ENCODE results near the gene CHMP4A.
"Not testable (repeated sequence)": the region's sequence is repeated elsewhere in the genome, so short reads cannot be mapped to it uniquely, and the experiment has no call there.

Gene CHMP4A

DNA sequence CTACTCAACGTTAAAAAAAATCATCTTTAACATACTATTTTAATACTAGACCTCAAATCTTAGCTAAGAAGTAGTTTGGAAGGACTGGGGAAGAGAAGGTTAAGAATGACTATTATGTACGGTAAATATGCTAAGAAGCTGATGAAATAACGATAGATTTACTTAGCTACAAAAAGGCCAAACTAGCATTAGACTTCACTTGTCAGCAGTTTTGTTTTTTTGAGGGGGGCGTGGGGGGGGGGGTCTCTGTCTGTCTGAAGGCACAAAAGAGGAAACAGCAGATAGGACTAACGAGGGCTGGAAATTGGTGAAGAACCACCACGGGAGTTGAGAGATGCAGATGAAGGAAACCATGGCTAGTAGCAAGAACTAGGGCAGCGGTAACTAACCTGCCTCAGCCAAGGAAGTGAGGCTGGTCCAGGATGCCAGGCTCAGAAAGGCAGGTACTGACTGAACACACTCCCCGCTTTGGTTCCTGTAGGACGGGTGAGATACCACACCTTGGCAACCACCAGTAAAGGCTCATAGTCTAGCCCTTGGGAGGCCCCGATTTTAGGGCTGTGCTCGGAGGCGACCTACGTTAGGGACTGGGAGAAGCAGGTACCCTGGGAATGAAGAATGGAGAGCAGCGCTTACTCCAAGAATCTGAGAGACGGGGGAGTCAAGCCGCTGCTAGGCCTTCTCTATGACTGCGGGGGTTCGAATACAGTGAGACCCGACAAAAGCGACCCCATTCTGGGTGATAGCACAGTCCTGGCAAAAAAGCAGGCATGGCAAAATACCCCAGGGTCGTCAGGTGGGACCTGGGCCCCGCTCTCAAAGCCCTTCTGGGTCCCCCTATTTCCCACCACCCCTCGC, 18.2 kb upstream of the CHMP4A start:
- DNase-seq (ENCODE audit: insufficient read length, low spot score) (no peak), FAIRE-seq (no peak)

DNA sequence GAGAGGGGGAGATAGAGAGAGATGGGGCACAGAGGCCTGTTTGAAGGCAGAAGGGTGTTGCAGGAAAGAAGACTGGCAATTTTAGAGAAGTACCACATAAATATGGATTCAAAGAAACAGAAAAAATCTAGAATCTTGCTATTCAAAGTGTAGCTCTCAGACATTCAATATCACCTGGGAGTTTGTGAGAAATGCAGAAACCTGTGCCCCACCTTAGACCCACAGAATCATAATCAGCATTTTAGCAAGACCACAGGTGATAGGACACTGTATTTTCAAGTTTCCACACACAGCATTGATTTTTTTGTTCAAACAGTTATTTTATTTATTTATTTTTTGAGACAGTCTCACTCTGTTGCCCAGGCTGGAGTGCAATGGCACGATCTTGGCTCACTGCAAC, 15.6 kb upstream of the CHMP4A start:
- DNase-seq (ENCODE audit: insufficient read length, low spot score) (no peak), FAIRE-seq (no peak)

DNA sequence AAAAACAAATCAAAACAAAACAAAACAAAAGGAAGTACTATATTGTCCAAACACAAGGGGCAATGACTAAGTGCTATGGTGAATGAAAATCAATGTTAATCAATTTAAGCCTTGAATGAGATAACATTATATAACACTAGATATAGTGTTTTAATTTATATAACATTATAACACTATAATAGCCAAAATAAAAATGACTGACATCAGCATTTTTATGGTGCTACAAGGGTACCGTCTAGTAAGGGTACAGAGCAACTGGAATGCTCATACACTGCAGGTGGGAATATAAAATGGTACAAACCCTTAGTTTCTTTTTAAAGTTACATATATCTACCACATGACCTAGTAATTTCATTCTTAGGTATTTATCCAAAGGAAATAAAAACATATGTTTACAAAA, 13.2 kb upstream of the CHMP4A start:
- DNase-seq (ENCODE audit: insufficient read length, low spot score) (no peak), FAIRE-seq (no peak)

DNA sequence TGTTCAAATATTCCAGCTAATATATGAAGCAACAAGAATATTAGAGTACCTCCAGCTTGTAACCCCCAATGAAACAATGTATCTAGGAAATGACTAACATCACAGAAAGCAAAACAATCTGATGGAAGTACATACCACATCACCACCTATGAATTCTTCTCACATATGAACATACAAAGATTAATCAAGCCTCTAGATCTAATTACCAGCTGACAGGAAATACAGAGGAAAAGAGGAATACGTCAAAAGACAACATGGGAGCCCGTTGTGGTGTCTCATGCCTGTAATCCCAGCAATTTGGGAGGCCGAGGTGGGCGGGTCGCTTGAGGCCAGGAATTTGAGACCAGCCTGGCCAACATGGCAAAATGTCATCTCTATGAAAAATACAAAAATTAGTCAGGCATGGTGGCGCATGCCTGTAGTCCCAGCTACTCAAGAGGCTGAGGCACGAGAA, 11.4 kb upstream of the CHMP4A start:
- DNase-seq (ENCODE audit: insufficient read length, low spot score) (no peak), FAIRE-seq (no peak)

DNA sequence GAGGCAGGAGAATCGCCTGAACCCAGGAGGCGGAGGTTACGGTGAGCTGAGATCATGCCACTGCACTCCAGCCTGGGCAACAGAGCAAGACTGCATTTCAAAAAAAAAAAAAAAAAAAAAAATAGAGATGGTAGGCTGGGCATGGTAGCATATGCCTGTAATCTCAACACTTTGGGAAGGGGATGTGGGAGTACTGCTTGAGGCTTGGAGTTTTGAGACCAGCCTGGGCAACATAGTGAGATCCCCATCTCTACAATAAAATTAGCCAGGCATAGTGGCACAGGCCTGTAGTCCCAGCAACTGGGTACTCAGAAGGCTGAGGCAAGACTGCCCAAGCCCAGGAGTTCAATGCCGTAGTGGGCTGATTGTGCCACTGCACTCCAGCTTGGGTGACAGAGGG, 9.7 kb upstream of the CHMP4A start:
- DNase-seq (ENCODE audit: insufficient read length, low spot score); FAIRE-seq: not testable (repeated sequence)

DNA sequence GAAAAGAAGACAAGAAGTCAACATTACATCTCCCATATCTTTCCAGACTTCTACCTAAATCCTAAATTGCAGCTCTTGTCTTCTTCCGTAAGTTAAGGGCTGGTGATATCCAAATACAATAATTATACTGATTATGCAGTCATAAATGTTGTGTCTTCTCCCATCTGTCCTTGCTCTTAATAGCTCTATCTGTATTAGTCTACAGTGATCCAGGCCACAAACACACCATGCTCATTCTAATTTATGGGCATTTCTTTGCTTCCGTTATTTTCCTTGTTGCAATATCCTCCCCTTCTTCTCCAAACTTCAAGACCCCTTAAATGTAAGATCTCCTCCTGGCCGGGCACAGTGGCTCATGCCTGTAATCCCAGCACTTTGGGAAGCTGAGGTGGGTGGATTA, 6.2 kb upstream of the CHMP4A start:
- no peak for FAIRE-seq

DNA sequence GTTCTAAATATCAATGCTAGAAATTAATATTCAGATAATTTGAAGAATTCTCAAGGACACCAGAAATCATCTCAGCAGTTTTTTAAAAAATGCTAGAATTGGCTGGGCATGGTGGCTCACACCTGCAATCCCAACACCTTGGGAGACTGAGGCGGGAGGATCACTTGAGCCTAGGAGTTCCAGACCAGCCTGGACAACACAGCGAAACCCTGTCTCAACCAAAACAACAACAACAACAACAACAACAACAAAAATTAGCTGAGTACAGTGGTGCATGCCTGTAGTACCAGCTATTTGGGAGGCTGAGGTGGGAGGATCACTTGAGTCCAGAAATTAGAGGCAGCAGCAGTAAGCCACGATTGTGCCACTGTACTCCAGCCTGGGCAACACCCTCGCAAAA, 5.8 kb upstream of the CHMP4A start:
- DNase-seq (ENCODE audit: insufficient read length, low spot score): no peak
- no peak for FAIRE-seq

More for the DNA sequence above, 6.2 kb upstream of the CHMP4A start:
- DNase-seq (ENCODE audit: insufficient read length, low spot score): no peak

DNA sequence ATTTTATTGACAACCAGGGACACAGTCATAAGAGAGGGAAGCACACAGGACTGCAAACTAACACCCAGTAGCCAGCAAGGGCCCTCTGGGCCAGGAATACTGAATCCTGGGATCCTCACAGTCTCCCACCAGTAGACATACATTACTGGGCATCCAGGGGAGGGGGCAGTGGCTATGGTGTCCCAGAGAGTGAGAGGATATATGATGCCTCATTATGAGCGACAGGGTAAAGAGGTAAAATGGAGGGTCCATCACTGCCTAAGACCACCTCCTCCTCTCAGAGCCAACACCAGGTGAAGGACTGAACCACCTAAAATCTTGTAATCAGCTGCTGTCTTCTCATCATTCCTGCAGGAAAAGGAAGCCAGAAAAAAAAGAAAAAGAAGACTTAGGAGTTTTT, 3.6 kb upstream of the CHMP4A start:
- FAIRE-seq; DNase-seq (ENCODE audit: insufficient read length, low spot score): not testable (repeated sequence)

DNA sequence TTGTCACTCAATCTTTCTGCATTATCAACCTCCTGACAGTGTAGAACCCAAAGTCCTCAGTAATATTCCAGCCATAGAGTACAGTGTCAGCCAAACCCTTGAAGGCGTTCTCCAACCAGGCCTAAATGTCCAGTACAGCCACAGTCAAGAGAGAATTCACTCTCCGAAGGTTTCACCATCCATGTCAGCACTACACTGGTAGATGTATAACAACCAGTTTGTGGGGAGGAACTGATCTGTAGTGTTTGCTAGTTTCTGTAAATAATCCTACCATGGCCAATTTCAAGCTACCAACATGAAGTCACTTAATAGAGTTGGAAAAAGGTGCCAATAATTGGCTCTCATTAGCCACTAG, 3.0 kb upstream of the CHMP4A start:
- DNase-seq (ENCODE audit: insufficient read length, low spot score) (no peak), FAIRE-seq (no peak)

DNA sequence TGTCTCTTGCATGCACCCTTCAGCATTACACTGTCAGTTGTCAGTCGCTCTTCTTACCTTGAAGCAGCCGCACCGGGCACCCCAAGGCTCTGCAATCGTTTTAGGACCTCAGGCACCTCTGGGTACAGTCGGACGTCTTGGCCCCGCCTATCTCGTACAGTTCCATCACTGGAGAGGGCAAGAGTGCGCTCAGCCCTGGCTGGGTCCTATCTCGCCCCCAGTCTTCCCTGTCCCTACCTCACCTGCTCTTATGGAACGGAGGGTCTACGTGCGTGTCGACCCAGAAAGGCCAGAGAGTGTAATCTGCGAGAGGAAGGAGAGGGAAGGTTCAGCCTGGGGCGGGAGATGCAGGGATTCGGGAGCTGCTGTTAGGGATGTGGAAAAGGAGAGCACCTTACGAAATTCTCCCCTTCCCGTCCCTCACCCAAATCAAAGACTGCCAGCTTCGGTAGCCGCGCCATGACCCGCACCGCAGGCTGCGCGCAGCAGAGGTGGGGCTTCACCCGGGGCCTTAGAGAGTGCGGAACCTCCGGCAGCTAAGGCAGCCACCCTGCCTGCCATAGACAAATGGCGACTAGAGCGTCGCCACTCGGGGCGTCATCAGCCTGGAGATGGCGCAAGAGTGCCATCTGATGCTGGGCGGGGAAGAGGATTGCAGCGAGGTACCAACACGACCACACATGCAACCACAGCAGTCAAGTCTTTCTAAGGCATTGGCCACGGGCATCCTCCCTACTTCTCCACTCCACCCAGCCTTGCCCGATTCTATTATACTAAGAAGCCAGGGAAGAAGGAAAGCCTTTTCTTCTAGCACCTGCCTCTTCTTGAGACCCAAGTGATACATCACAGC, 2.4 kb upstream of the CHMP4A start, which contains the start of gene MDP1:
Gene MDP1, minus strand, starts transcription at position 572 of the 850 bp plus-strand sequence. Its CDS starts 111 bp downstream, at position 461.
- FAIRE-seq (peak; percentile 95), DNase-seq (ENCODE audit: insufficient read length, low spot score) (peak; percentile 84)

DNA sequence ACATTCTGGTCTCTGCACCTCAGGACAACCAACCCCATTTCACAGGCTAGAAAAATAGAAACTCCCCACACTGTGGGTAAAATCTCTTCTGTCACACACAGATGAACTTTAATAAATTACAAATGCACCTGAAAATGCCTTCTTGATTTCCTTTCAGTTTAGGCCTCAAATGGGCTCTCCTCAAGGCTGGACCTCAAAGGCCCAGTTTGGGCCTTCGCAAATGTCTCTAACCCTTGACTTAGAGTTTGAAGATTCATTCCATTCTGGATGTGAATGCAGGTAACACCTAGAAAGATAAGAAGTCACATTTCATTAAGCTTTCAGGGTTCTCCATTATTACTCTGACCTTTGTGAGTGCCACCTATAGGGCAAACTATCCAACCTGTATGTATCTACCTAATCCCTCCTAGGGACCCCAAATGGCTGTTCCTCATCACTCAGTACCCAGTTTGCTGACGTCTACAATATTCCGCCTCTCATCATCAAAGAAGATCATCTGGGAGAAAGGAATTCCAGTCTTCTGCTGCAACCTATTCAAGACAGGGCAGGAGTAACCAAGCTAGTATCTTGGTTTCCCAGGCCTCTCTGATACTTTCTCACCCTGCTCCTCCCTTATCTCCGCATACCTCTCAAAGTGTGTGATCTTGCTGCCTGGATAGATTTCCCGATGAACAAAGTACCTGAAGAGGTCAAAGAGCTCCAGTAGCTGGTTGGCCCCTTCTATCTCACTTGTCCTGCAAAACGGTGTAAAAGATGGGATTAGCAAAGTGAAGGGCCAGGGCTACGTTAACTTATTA, 776 bp upstream of the CHMP4A start:
- FAIRE-seq: no peak

DNA sequence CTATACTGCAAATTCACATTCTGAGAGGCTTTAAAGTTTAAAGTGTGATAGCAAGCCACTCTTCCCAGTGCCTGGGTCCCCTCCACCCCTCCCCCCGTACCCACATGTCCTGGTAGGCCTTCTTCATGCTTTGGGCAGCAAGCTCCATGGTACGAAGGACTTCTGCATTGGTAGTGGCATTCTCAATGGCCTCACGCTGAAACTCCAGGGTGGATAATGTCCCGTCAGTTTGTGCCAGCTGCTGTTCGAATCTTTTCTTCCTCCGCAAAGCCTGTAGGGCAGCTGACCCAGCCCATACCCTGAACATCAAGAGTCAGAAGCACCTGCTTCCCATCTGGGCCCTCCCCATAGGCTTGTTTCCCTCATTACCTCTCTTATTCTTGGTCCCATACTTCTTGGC, 2.0 kb downstream of the CHMP4A start:
- DNase-seq (ENCODE audit: insufficient read length, low spot score): no peak
- FAIRE-seq: no peak

More for the DNA sequence above, 776 bp upstream of the CHMP4A start:
- DNase-seq (ENCODE audit: insufficient read length, low spot score): no peak

DNA sequence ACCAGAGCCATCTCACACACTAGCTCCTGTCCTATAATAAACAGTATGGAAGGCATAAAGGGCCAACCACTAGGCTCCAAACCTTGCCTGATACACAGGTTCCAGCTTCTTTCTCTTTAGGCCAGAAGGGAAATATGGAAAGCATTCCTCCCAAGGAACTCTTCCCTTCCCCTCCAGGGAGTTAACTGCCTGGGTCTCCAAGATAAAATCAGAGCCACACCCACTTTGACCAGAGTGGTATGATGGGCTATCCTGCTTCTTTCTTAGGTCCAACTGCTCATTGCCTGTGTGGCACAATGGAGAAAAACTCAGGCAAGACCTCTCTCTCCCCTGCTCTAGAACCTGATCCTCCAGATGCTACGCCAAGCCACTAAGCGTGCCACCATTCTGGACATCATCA, 5.7 kb downstream of the CHMP4A start:
- FAIRE-seq: no peak
- DNase-seq (ENCODE audit: insufficient read length, low spot score): no peak

DNA sequence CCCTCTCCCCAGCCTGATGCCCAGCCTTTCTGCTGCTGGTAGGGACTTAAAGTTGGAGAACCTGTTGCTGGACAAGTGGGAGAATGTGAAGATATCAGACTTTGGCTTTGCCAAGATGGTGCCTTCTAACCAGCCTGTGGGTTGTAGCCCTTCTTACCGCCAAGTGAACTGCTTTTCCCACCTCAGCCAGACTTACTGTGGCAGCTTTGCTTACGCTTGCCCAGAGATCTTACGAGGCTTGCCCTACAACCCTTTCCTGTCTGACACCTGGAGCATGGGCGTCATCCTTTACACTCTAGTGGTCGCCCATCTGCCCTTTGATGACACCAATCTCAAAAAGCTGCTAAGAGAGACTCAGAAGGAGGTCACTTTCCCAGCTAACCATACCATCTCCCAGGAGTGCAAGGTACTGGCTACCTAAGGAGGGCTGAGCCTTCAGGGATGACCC, 6.2 kb downstream of the CHMP4A start:
- no peak for DNase-seq (ENCODE audit: insufficient read length, low spot score)
- FAIRE-seq: no peak

DNA sequence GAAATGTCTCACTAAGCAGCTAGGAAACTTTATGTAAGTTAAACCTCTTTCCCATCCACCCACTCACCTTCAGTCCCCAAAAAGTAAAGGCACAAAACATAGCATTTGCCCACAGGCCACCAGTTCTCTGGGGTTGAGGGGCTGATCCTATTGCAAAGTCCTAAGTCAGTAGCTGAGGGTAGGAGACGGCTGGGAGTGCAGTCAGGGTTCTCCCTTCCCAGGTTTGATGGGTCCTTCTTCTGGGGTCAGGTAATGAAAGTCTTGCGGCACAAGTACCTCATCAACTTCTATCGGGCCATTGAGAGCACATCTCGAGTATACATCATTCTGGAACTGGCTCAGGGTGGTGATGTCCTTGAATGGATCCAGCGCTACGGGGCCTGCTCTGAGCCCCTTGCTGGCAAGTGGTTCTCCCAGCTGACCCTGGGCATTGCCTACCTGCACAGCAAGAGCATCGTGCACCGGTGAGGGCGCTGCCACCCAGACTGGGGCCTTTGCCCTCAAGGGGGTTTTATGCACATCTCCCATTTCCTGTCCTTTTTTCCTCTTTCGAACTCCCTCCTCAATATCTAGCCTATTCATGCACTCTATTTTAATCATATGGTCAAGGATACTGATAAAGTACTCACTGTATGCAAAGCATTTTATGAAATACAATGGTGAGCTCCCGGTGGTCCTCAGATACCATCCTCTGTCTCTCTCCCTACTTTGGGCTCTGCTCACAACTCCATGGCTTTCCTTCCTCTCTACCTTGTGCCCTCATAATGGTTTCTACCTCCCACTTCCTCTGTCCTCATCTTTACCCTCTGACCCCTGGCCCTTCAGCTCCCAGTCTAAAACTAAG, 6.8 kb downstream of the CHMP4A start:
- DNase-seq (ENCODE audit: insufficient read length, low spot score): no peak

DNA sequence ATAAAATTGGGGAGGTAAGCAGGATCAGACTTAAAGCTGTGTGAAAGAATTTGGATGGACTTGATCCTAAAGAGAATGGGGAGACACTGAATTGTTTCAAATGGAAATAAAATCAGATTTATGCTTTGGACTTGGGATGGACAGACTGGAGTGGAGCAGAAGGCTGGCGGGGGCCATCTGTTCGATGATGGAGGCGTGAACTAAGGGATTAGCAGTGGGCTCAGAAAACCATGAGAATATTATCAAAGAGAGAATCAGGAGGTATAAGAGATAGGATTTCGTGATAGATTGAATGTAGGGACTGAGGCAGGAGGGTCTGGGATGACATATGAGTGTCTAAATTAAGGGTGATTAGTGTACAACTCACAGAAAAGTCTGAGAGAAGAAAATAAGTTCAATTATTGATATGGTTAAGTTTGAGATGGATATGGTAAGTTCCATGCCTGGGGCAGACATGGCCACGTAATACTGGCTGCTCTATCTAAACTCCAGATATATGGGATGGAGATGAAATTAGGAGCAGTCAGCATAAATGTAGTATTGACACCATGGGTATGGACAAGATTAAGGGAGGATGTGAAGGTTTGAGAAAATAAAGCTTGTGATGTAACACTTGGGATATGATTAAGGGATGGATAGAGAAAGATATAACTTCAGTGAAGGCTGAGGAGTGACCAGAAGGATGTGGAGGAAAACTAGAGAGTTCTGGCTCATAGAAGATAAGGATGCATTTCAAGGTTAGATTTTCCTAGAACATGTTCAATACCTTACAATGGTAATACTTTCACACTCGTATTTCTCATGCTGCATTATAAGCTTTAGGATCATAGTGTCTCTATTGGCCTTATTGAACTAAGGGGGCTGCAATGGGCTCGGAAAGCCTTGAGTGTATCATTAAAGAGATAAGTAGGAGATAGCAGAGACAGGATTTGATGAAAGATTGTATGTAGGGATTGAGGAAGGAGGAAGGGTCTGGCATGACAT, 8.8 kb downstream of the CHMP4A start:
- DNase-seq (ENCODE audit: insufficient read length, low spot score): no peak
- FAIRE-seq: no peak

More for the DNA sequence above, 6.8 kb downstream of the CHMP4A start:
- FAIRE-seq: no peak

DNA sequence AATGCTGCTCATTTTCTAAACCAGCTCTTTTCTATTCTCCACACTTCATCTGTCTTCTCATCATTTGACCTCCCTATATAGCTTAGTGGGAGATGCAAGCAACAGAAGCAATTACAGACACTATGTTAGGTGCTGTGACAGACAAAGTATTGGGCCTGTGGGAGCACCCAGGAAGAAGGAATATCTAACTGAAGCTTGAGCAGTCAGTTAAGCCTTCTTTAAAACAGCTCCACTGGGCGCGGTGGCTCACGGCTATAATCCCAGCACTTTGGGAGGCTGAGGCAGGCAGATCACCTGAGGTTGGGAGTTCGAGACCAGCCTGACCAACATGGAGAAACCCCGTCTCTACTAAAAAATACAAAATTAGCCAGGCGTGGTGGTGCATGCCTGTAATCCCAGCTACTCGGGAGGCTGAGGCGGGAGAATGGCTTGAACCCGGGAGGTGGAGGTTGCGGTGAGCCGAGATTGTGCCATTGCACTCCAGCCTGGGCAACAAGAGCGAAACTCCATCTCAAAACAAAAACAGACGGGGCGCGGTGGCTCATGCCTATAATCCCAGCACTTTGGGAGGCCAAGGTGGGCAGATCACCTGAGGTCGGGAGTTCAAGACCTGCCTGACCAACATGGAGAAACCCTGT, 9.9 kb downstream of the CHMP4A start:
- DNase-seq (ENCODE audit: insufficient read length, low spot score); FAIRE-seq: not testable (repeated sequence)

DNA sequence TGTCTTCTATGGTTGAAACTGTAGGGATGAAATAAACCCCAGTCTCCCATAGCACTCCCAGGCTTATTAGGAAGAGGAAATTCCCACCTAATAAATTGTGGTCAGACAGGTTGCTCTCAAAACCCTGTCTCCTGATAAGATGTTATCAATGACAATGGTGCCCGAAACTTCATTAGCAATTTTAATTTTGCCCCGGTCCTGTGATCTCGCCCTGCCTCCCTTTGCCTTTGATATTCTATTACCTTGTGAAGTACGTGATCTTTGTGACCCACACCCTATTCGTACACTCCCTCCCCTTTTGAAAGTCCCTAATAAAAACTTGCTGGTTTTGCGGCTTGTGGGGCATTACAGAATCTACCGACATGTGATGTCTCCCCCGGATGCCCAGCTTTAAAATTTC, 10.8 kb downstream of the CHMP4A start:
- not testable (repeated sequence) for DNase-seq (ENCODE audit: insufficient read length, low spot score); FAIRE-seq
